C4-2B (cell line): ENCODE data around the gene ZNF609.

Experiments
- ZFX ChIP-seq: fragments of 450-650 bp; IDR thresholded peaks from 2 replicates; pipeline ENCODE4 v1.6.1; 2017
- TF ChIP-seq, protein P1 (sequence below): fragments of 450-650 bp; conservative IDR thresholded peaks from 2 replicates; pipeline ENCODE4 v1.5.1; 2017; ENCODE audit warnings: mild to moderate bottlenecking

DNA sequence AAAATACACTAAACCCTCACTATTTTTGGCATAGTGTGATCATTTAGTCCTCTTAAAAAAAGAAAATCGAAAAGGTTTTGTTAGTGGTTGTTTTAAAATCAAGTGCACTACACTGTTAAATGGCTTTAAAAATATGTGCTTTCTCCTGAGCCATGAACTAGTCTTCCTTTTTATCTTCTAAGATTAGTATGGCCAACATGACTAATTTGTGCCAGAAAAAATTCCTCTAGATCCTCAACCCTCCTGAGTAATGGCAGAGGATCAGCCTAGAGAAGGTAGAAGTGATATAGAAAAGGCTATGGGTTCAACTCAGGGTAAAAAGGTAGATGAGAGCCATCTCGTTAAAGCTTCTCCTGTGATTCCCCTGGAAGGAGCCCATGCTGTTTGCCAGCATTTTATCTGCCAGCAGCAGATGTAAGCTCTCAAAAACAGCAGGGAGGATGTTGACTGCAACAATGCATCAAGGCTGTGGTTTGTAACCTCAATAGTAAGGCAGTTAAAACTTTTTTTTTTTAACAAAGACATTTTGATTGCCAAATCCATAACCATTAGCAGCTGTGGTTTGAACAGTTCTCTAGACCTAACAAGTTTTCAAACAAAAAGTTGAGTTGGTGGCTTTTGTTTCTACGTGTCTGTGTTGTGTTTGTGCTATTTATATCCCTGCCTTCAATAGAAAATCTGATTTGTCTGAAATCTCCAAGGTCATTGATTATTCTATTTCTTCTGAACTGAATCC lies 30.2 kb upstream of the ZNF609 start:
- TF ChIP-seq, protein P1, sequence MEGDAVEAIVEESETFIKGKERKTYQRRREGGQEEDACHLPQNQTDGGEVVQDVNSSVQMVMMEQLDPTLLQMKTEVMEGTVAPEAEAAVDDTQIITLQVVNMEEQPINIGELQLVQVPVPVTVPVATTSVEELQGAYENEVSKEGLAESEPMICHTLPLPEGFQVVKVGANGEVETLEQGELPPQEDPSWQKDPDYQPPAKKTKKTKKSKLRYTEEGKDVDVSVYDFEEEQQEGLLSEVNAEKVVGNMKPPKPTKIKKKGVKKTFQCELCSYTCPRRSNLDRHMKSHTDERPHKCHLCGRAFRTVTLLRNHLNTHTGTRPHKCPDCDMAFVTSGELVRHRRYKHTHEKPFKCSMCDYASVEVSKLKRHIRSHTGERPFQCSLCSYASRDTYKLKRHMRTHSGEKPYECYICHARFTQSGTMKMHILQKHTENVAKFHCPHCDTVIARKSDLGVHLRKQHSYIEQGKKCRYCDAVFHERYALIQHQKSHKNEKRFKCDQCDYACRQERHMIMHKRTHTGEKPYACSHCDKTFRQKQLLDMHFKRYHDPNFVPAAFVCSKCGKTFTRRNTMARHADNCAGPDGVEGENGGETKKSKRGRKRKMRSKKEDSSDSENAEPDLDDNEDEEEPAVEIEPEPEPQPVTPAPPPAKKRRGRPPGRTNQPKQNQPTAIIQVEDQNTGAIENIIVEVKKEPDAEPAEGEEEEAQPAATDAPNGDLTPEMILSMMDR: no peak
- no peak for TF ChIP-seq ZFX
